ENCODE data around the gene SPATA2L. TPM values are rescaled to one million over a fixed set of nuclear protein-coding genes. Genes with fewer than 3 reads are reported as not detected.

The SPATA2L gene
- total and polyA plus RNA-seq, 3 experiments from 2014 or later = 7.0 to 10.3 (median 7.6) TPM

GRCh38 chr16:89655062-89655643 is 46.4 kb downstream of the SPATA2L start:
- Histone ChIP-seq H3K36me3 (ENCODE audit: insufficient read depth, low read length) (peaks cover 4% of the 10 kb centered on the region), H3K27ac (ENCODE audit: low read depth, low read length) (no peak overlapping the region), H3K9me3 (ENCODE audit: low read length) (no peaks in the 10 kb centered on the region), H3K27me3 (ENCODE audit: insufficient read depth, low read length, poor library complexity, severe bottlenecking) (no peaks in the 10 kb centered on the region), H3K4me3 (ENCODE audit: low read length) (no peak overlapping the region), H3K4me1 (ENCODE audit: insufficient read depth, low read length) (peaks cover 21% of the 10 kb centered on the region)
- peaks cover 0 to 32% (median 1%) of the 10 kb centered on the region in 3 donors for H3K36me3 Mint-ChIP-seq
- H3K27me3 Mint-ChIP-seq = no peaks in the 10 kb centered on the region
- CTCF ChIA-PET = no interaction called here
- peaks cover 30 to 43% (median 38%) of the 10 kb centered on the region in 3 donors for H3K4me1 Mint-ChIP-seq
- H3K27ac Mint-ChIP-seq = peak overlapping the region in 6 of 8 donors; percentile 32 to 82 (median 68)
- peak overlapping the region; percentile 75 to 92 (median 83) for H3K4me3 Mint-ChIP-seq
- peak in 1 of 5 donors; percentile 14 for DNase-seq
- H3K9me3 Mint-ChIP-seq = peaks cover 0 to under 1% (median 0%) of the 10 kb centered on the region in 5 donors
- POLR2A ChIA-PET = no interaction called here

DNA sequence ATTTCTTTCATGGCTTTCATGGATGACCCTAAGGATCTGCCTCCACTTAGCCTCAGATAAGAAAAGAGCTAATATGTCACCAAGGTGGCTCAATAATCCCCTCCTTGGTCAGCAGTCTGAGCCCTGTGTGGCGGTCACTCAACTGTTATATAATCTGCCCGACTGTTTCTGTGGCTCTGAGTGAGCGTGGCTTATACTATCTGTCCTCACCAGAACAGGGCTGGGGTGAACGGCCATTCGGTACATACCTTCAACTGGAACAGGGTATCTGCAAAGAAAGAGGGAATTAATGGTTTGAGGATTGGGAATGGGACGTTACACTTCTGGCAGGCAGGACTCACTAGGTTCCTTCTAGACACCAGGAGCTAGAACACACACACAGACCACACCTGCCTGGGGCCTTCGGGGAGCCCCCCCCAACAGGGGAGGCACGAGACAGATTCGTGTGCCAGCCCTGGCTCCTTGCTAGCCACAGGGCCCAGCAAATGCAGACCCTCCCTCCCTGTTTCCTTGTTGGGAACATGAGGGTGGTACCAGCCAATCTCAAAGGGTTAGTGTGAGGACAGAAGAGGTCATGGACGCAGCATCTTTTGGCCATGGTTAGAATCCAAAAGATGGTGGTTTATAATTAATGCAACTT is 47.7 kb downstream of the SPATA2L start:
- Mint-ChIP-seq H3K27me3 (peaks cover 0 to 2% of the 10 kb centered on the region in 2 donors), H3K4me1 (peaks cover 29 to 40% (median 36%) of the 10 kb centered on the region in 3 donors), H3K9me3 (no peaks in the 10 kb centered on the region), H3K27ac (peak overlapping the region in 5 of 8 donors; percentile 8 to 87 (median 63)), H3K36me3 (peaks cover 0 to 42% (median 2%) of the 10 kb centered on the region in 3 donors), H3K4me3 (peak overlapping the region in 2 of 7 donors; percentile 53 to 66)
- Histone ChIP-seq H3K27ac (ENCODE audit: low read depth, low read length) (peak overlapping the region; percentile 33), H3K27me3 (ENCODE audit: insufficient read depth, low read length, poor library complexity, severe bottlenecking) (no peaks in the 10 kb centered on the region), H3K4me3 (ENCODE audit: low read length) (no peak overlapping the region), H3K36me3 (ENCODE audit: insufficient read depth, low read length) (peaks cover 4% of the 10 kb centered on the region), H3K9me3 (ENCODE audit: low read length) (no peaks in the 10 kb centered on the region), H3K4me1 (ENCODE audit: insufficient read depth, low read length) (peaks cover 20% of the 10 kb centered on the region)
- POLR2A ChIA-PET = no interaction called here
- CTCF ChIA-PET = interaction anchor here (0.7 kb wide), 1 partner anchor 169 kb away, joined by 3 read pairs; no protein-coding TSS in a partner anchor
- peak in 1 of 5 donors; percentile 36 for DNase-seq

DNA sequence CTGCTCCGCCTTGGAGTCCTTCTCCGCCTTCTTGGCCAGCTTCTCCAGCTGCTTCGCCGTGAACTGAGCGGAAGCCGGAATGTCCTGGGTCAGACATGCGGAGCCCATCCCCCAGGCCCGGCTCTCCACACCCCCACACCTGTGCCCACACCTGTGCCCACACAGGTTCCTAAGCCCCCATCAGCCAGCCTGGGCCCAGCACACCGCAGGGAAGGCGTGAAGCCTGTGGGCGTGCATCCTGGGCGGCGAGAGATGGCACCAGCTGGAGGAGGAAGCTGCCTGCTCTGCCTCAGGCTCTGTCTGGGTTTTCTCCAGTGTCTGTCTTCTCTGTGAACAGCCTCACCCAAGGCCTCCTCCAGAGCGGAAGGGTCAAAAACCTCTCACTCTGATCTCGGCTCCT is 49.9 kb downstream of the SPATA2L start:
- ChIA-PET CTCF (no interaction called here), POLR2A (no interaction called here)

GRCh38 chr16:89646906-89647305 is 54.6 kb downstream of the SPATA2L start:
- DNase-seq = no peak
- Mint-ChIP-seq H3K36me3 (peaks cover 0 to 69% (median 4%) of the 10 kb centered on the region in 3 donors), H3K4me1 (peaks cover 0 to 1% (median 0%) of the 10 kb centered on the region in 3 donors), H3K27ac (peak overlapping the region in 1 of 8 donors; percentile 42), H3K27me3 (peaks cover 0 to 2% of the 10 kb centered on the region in 2 donors), H3K4me3 (no peak overlapping the region), H3K9me3 (no peaks in the 10 kb centered on the region)
- Histone ChIP-seq H3K27ac (ENCODE audit: low read depth, low read length) (no peak overlapping the region), H3K9me3 (ENCODE audit: low read length) (no peaks in the 10 kb centered on the region), H3K36me3 (ENCODE audit: insufficient read depth, low read length) (peaks cover 19% of the 10 kb centered on the region), H3K27me3 (ENCODE audit: insufficient read depth, low read length, poor library complexity, severe bottlenecking) (no peaks in the 10 kb centered on the region), H3K4me1 (ENCODE audit: insufficient read depth, low read length) (no peaks in the 10 kb centered on the region), H3K4me3 (ENCODE audit: low read length) (no peak overlapping the region)
- POLR2A ChIA-PET = no interaction called here
- CTCF ChIA-PET = no interaction called here

More for the DNA sequence above, 49.9 kb downstream of the SPATA2L start:
- H3K4me1 ChIP-seq (ENCODE audit: insufficient read depth, low read length) = peaks cover 8% of the 10 kb centered on the region
- H3K9me3 ChIP-seq (ENCODE audit: low read length) = no peaks in the 10 kb centered on the region
- no peaks in the 10 kb centered on the region for H3K27me3 ChIP-seq (ENCODE audit: insufficient read depth, low read length, poor library complexity, severe bottlenecking)
- H3K4me3 ChIP-seq (ENCODE audit: low read length) = no peak overlapping the region
- H3K27ac ChIP-seq (ENCODE audit: low read depth, low read length) = no peak overlapping the region
- peak overlapping the region in 1 of 7 donors; percentile 20 for H3K4me3 Mint-ChIP-seq
- no peaks in the 10 kb centered on the region for H3K9me3 Mint-ChIP-seq
- H3K4me1 Mint-ChIP-seq = peaks cover 18 to 29% (median 27%) of the 10 kb centered on the region in 3 donors
- peaks cover 0 to 54% (median 2%) of the 10 kb centered on the region in 3 donors for H3K36me3 Mint-ChIP-seq
- peaks cover 0 to 2% of the 10 kb centered on the region in 2 donors for H3K27me3 Mint-ChIP-seq
- no peak for DNase-seq
- H3K36me3 ChIP-seq (ENCODE audit: insufficient read depth, low read length) = peaks cover 9% of the 10 kb centered on the region
- H3K27ac Mint-ChIP-seq = peak overlapping the region in 1 of 8 donors; percentile 21

Other genes with a start within 250 kb of the SPATA2L start
- 100 to 1,000 TPM; 130 to 150 TPM for gene ANKRD11, start 211.1 kb downstream of the SPATA2L start, total RNA-seq
- gene ANKRD11, start 211.1 kb downstream of the SPATA2L start, polyA plus RNA-seq = 39.8 TPM
- gene SPG7, start 193.3 kb downstream of the SPATA2L start, total RNA-seq = 10 to 100 TPM; 77.4 to 79.5 TPM
- 48.2 TPM for gene SPG7, start 193.3 kb downstream of the SPATA2L start, polyA plus RNA-seq
- gene RPL13, start 141.0 kb downstream of the SPATA2L start, total RNA-seq = 1,000 to 10,000 TPM; 2,710 to 2,878 TPM
- 5,211 TPM for gene RPL13, start 141.0 kb downstream of the SPATA2L start, polyA plus RNA-seq
- gene CPNE7, start 125.9 kb downstream of the SPATA2L start, total RNA-seq = 1 to 10 TPM; 3.2 to 6.1 TPM
- 12.9 TPM for gene CPNE7, start 125.9 kb downstream of the SPATA2L start, polyA plus RNA-seq
- gene DPEP1, start 88.1 kb downstream of the SPATA2L start, total RNA-seq = not detected
- not detected for gene DPEP1, start 88.1 kb downstream of the SPATA2L start, polyA plus RNA-seq
- gene CHMP1A, start 44.0 kb downstream of the SPATA2L start, total RNA-seq = 10 to 100 TPM; 81.4 to 94.0 TPM
- gene CHMP1A, start 44.0 kb downstream of the SPATA2L start, polyA plus RNA-seq = 72.1 TPM
- 10 to 100 TPM; 16.9 TPM for gene SPATA33, start 43.9 kb downstream of the SPATA2L start, total RNA-seq
- gene SPATA33, start 43.9 kb downstream of the SPATA2L start, polyA plus RNA-seq = 2.3 TPM
- 10 to 100 TPM; 74.8 to 79.0 TPM for gene CDK10, start 15.0 kb downstream of the SPATA2L start, total RNA-seq
- gene CDK10, start 15.0 kb downstream of the SPATA2L start, polyA plus RNA-seq = 31.8 TPM
- 1 to 10 TPM; 3.7 to 4.0 TPM for gene VPS9D1, start 19.2 kb upstream of the SPATA2L start, total RNA-seq
- 1.6 TPM for gene VPS9D1, start 19.2 kb upstream of the SPATA2L start, polyA plus RNA-seq
- gene ZNF276, start 19.8 kb upstream of the SPATA2L start, total RNA-seq = 10 to 100 TPM; 35.6 to 36.6 TPM
- 47.3 TPM for gene ZNF276, start 19.8 kb upstream of the SPATA2L start, polyA plus RNA-seq
- gene FANCA, start 114.9 kb upstream of the SPATA2L start, total RNA-seq = 10 to 100 TPM; 88.0 to 94.0 TPM
- 10.8 TPM for gene FANCA, start 114.9 kb upstream of the SPATA2L start, polyA plus RNA-seq
- 1 to 10 TPM in 1 of 2 experiments, under 1 TPM in 1; 0.37 to 1.4 TPM for gene SPIRE2, start 126.8 kb upstream of the SPATA2L start, total RNA-seq
- 0.18 TPM for gene SPIRE2, start 126.8 kb upstream of the SPATA2L start, polyA plus RNA-seq
- gene TCF25, start 171.9 kb upstream of the SPATA2L start, total RNA-seq = 100 to 1,000 TPM; 154 to 155 TPM
- 121 TPM for gene TCF25, start 171.9 kb upstream of the SPATA2L start, polyA plus RNA-seq
- 1 to 10 TPM; 1.9 to 2.6 TPM for gene MC1R, start 217.2 kb upstream of the SPATA2L start, total RNA-seq
- gene MC1R, start 217.2 kb upstream of the SPATA2L start, polyA plus RNA-seq = 0.86 TPM
- gene TUBB3, start 221.6 kb upstream of the SPATA2L start, total RNA-seq = under 1 TPM; 0.31 to 0.38 TPM
- not detected for gene TUBB3, start 221.6 kb upstream of the SPATA2L start, polyA plus RNA-seq
- gene DEF8, start 247.1 kb upstream of the SPATA2L start, total RNA-seq = 10 to 100 TPM; 41.1 to 44.9 TPM
- gene DEF8, start 247.1 kb upstream of the SPATA2L start, polyA plus RNA-seq = 28.4 TPM

Measured in CD8-positive, alpha-beta memory T cell (primary cell).